Skin epidermis (tissue), 12 donors: Measurements from ENCODE around the gene VCP.

Source experiments
- H3K27ac ChIP-seq, 21 experiments: fragments of 200-600 bp; sonication (generic) in 11 of 21; one replicate each; pipeline ENCODE4 v1.5.0; 2020; ENCODE audit warnings: mild to moderate bottlenecking in 3 of 21, inconsistent platforms in 2 of 21, moderate library complexity in 2 of 21
- H3K4me3 ChIP-seq, 7 experiments: fragments of 200-600 bp; sonication (generic) in 2 of 7; one replicate each; pipeline ENCODE4 v1.5.0; 2020; ENCODE audit warnings: inconsistent platforms in 2 of 7, mild to moderate bottlenecking in 2 of 7, moderate library complexity in 1 of 7

The VCP gene

GRCh38 chr9:35105126-35105525 is 32.7 kb upstream of the VCP start:
- no peak overlapping the region for H3K4me3 ChIP-seq
- no peak overlapping the region for H3K27ac ChIP-seq

DNA sequence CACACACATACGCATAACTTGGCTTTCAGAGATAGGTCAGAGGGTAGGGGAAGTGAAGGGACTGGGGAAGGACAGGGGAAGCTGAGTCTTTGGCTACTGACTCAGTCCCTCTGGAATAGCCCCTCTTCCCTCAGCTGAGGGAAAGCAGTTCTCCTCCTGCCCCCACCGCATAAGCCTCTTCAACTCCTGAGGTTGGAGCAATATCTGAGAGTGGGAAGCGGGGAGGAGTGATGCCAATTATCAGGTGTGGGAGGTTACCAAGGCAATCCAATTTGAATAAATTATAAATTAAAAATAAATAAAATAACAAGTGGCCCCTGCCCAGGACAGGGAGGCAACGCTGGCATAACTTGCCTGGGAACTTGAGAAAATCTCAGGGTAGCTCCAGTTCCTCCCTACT is 32.2 kb upstream of the VCP start:
- peak overlapping the region in 5 of 21 experiments; percentile 77 to 94 (median 88) for H3K27ac ChIP-seq

DNA sequence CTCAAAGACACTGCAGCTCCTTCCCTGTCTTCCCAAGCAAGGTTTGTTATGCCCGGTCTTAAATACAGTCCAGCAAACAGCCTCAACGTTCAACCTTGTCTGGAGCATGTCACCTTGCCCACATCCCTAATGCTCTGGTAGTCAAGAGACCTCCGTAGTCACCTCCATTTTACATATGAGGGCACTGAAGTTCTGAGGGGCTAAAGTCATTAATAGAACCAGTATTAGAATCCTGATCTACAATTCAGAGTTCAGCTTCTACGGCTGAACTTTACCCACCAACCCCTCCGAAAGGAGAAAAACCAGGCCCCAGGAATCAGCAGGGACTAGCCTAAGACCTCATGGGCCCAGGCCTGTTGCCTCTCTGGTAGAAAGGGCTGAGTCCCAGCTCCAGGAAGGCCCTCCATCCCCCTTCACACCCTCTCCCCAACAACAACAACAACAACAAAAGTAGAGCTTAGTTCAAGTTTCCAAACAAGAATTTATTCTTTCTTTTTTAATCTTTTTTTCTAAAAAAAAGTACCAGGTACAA is 31.3 kb upstream of the VCP start:
- peak overlapping the region in 18 of 21 experiments; percentile 77 to 97 (median 92) for H3K27ac ChIP-seq
- H3K4me3 ChIP-seq = peak overlapping the region in 5 of 7 experiments; percentile 57 to 87 (median 59)

More for the DNA sequence above, 32.2 kb upstream of the VCP start:
- no peak overlapping the region for H3K4me3 ChIP-seq

DNA sequence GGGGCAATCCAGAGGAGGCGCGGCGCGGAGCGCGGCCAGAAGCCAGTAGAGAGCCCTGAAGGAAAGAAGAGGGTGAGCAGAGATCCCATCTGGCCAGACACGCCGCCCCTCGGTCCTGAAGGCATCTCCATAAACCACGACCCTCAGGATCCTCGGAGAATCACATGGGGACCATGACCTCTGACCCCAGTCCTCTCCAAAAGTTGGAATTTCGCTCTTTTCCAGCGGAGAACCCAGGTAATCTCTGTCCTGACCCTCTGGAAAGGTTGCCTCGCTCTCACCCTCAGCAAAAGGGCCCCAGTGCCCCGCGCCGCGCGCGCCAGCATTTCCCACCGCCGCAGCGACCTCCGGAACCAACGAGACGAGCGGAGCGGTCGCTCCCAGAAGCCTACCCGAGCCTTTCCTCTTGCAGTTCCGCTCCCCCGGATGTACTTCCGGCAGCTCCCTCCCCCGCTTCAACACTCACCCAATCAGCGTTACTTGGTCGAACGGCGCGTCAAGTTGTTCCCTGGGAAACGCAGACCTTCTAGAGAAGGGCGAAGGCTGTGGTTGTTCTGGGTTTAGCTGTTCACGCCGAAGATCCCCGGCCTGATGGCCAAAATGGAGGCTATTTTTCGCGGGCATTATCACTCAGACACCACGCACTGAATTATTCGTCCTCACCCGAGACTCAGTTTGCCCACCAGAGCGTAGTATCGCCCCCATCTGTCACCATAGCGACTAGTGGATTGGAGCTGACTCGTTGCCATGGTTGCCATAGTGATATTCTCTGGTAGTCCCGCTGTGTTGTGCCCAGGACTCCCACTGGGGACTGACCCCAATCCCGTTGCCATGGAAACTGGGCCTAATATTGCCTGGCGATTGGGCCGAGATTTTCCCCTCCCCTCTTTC is 30.6 kb upstream of the VCP start, which contains the start of gene STOML2:
Gene STOML2, minus strand, starts transcription at position 363 of the 891 bp plus-strand sequence. Its CDS starts 37 bp downstream, at position 326.
- H3K27ac ChIP-seq = peak within 1 kb of the TSS; percentile 34 to 97 (median 89)
- peak within 1 kb of the TSS; percentile 57 to 87 (median 64) for H3K4me3 ChIP-seq

DNA sequence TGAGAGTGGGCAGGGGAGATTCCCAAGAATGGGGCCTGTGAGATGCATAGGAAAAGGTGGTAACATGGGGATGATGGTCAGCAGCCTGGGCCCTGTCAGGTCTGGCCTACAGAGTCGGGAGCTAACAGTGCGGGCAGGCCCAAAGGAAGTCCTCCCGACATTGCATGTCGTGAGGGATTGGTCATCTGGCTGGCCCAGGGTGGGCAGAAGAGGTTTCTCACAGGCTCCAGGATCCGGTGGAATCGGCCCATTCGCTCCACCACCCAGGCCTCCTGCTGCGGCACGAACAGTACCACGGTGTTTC is 30.0 kb upstream of the VCP start:
- peak overlapping the region; percentile 57 to 87 (median 64) for H3K4me3 ChIP-seq
- H3K27ac ChIP-seq = peak overlapping the region; percentile 34 to 97 (median 89)

- no peak overlapping the region for H3K27ac ChIP-seq
- no peak overlapping the region for H3K4me3 ChIP-seq
These were observed 25.1 kb upstream of the VCP start for GRCh38 chr9:35097573-35097972.

- peak within 1 kb of the TSS; percentile 62 to 91 (median 82) for H3K4me3 ChIP-seq
- peak within 1 kb of the TSS; percentile 92 to 99 (median 98) for H3K27ac ChIP-seq
These were observed 23.8 kb upstream of the VCP start, which contains the start of gene PIGO for GRCh38 chr9:35096035-35096849. Gene PIGO (minus strand): TSS chr9:35096591. CDS start chr9:35095565, 1,026 bp downstream.

GRCh38 chr9:35091536-35091935 is 19.1 kb upstream of the VCP start:
- Histone ChIP-seq H3K27ac (no peak overlapping the region), H3K4me3 (no peak overlapping the region)

GRCh38 chr9:35089434-35089833 is 17.0 kb upstream of the VCP start:
- H3K27ac ChIP-seq = no peak overlapping the region
- no peak overlapping the region for H3K4me3 ChIP-seq

GRCh38 chr9:35085078-35085477 is 12.7 kb upstream of the VCP start:
- Histone ChIP-seq H3K27ac (no peak overlapping the region), H3K4me3 (no peak overlapping the region)

- Histone ChIP-seq H3K4me3 (peak within 1 kb of the TSS; percentile 50 to 89 (median 53)), H3K27ac (peak within 1 kb of the TSS in 20 of 21 experiments; percentile 1 to 89 (median 72))
These were observed 7.3 kb upstream of the VCP start, which contains the start of gene FANCG for GRCh38 chr9:35079426-35080341. Gene FANCG (minus strand): TSS chr9:35079942. CDS start chr9:35079524, 418 bp downstream.

GRCh38 chr9:35079041-35079425 is 6.6 kb upstream of the VCP start:
- Histone ChIP-seq H3K27ac (peak overlapping the region in 20 of 21 experiments; percentile 1 to 89 (median 72)), H3K4me3 (peak overlapping the region; percentile 50 to 89 (median 53))

- peak overlapping the region in 2 of 21 experiments; percentile 21 to 25 for H3K27ac ChIP-seq
- H3K4me3 ChIP-seq = peak overlapping the region in 1 of 7 experiments; percentile 89
These were observed 5.6 kb upstream of the VCP start for GRCh38 chr9:35078066-35078465.

GRCh38 chr9:35076848-35077247 is 4.4 kb upstream of the VCP start:
- Histone ChIP-seq H3K4me3 (no peak overlapping the region), H3K27ac (no peak overlapping the region)

- Histone ChIP-seq H3K27ac (no peak overlapping the region), H3K4me3 (no peak overlapping the region)
These were observed 2.9 kb upstream of the VCP start for GRCh38 chr9:35075358-35075757.

GRCh38 chr9:35074791-35075190 is 2.4 kb upstream of the VCP start:
- H3K4me3 ChIP-seq = no peak overlapping the region
- no peak overlapping the region for H3K27ac ChIP-seq

DNA sequence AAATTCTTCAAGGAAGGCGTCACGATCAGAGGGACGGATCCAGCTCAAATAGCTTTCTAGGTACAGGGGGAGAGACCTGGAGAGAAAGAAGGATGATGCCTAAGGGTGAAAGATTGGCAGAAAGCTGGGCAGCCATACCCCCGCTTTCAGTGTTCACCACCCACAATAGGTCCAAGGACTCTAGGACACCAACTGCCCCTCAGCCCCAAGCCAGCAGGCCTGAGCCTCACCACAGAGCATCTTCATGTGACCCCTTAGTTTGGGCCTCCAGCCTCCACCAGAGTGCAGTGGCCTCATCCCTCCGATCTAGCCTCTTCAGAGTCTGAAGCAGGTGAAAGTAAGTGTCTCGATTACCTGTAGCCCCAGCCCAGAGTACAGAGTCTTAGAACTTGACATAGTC is 1.7 kb upstream of the VCP start:
- Histone ChIP-seq H3K27ac (no peak overlapping the region), H3K4me3 (no peak overlapping the region)

DNA sequence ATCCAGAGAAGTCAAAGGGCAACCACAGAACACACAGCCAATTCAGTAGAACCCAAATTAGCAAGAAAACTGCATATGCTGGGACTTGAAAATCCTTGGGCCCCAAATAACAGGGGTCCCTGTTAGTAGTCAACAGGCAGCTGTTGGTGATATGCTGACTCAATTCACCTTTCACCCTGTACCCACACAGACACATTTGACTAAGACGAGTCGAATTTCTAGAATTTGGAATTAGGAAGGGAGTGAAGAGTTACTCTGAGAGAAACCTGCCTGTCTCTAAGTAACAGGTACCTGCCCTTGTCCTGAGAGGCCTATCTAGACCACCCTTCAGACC is 821 bp upstream of the VCP start:
- Histone ChIP-seq H3K27ac (peak overlapping the region in 18 of 21 experiments; percentile 4 to 100 (median 68)), H3K4me3 (peak overlapping the region in 4 of 7 experiments; percentile 17 to 98 (median 88))
